ENCODE data around the gene HHIPL1. TPM values are rescaled to one million over a fixed set of nuclear protein-coding genes. Genes with fewer than 3 reads are reported as not detected.

HHIPL1 gene
- total and polyA plus RNA-seq, 2 of the 8 experiments (the other 6 are each of a cell fraction or from before 2014, with no cell fraction given) = 1.5 to 2.6 TPM

DNA sequence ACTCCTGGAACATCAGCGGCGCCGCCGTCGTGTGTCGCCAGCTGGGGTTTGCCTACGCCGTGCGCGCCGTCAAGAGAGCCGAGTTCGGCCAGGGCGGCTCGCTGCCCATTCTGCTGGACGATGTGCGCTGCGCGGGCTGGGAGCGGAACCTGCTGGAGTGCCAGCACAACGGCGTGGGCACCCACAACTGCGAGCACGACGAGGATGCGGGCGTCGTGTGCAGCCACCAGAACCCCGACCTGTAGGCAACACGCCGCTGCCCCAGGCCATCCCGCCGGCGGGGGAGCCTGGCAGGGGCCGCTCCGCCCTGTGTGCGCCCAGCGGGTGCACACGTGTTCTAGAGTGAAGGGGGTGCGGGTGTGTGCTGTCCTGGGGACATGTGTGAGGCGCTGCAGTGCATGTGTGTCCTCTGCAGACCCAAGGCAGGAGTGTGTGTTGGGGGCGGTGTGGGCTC is 30.5 kb downstream of the HHIPL1 start (continued):
- TF ChIP-seq SIRT6 (IDR thresholded peaks at IDR 0.05; ENCODE audit: low read length) = no peak

Measured in H1 (cell line).